Stimulated activated CD8-positive, alpha-beta memory T cell treated with anti-CD3 and anti-CD28 coated beads, Interleukin-7, amount 100 ng/mL, for 1 hour (primary cell): Measurements from ENCODE around the gene B3GNT7.
A peak's percentile ranks its signal among the peaks of the same experiment; 100 is the strongest.
"Not testable (repeated sequence)": the region's sequence is repeated elsewhere in the genome, so short reads cannot be mapped to it uniquely, and the experiment has no call there.

ENCODE experiments used
- DNase-seq, 2 donors: peaks; one replicate each; pipeline ENCODE4 v3.0.0-alpha.2; 2020; ENCODE audit warnings: low read depth in 2 of 2

The B3GNT7 gene

GRCh38 chr2:231400681-231401080, 5.2 kb downstream of the B3GNT7 start:
- DNase-seq: not testable (repeated sequence)

GRCh38 chr2:231401101-231401500, 5.6 kb downstream of the B3GNT7 start:
- DNase-seq: not testable (repeated sequence)

GRCh38 chr2:231403421-231404182, 8.1 kb downstream of the B3GNT7 start:
- DNase-seq: not testable (repeated sequence)

- DNase-seq: not testable (repeated sequence)
Measured at GRCh38 chr2:231404183-231404578, 8.7 kb downstream of the B3GNT7 start.

- not testable (repeated sequence) for DNase-seq
Measured at GRCh38 chr2:231405601-231406367, 10.3 kb downstream of the B3GNT7 start.

GRCh38 chr2:231407686-231408085, 12.2 kb downstream of the B3GNT7 start:
- DNase-seq: not testable (repeated sequence)

- DNase-seq: not testable (repeated sequence)
Measured at GRCh38 chr2:231408304-231408703, 12.8 kb downstream of the B3GNT7 start.

- no peak for DNase-seq
Measured at GRCh38 chr2:231409776-231410175, 14.3 kb downstream of the B3GNT7 start.

- no peak for DNase-seq
Measured at GRCh38 chr2:231410293-231411004, 14.9 kb downstream of the B3GNT7 start.

- DNase-seq: no peak
Measured at GRCh38 chr2:231411237-231411636, 15.7 kb downstream of the B3GNT7 start.

GRCh38 chr2:231411831-231412617, 16.5 kb downstream of the B3GNT7 start:
- DNase-seq: peak; percentile 45 to 59

- no peak for DNase-seq
Measured at GRCh38 chr2:231412618-231412963, 17.1 kb downstream of the B3GNT7 start.

- DNase-seq: no peak
Measured at GRCh38 chr2:231413456-231413855, 17.9 kb downstream of the B3GNT7 start.

GRCh38 chr2:231413921-231414476, 18.5 kb downstream of the B3GNT7 start:
- DNase-seq: no peak

- no peak for DNase-seq
Measured at GRCh38 chr2:231415029-231415428, 19.5 kb downstream of the B3GNT7 start.

GRCh38 chr2:231418820-231419640, 23.5 kb downstream of the B3GNT7 start:
- DNase-seq: no peak

- DNase-seq: no peak
Measured at GRCh38 chr2:231421051-231421580, 25.6 kb downstream of the B3GNT7 start.

GRCh38 chr2:231422056-231422455, 26.5 kb downstream of the B3GNT7 start:
- no peak for DNase-seq

GRCh38 chr2:231423176-231423575, 27.7 kb downstream of the B3GNT7 start:
- no peak for DNase-seq

GRCh38 chr2:231425291-231425810, 29.8 kb downstream of the B3GNT7 start:
- no peak for DNase-seq
